Stimulated activated CD4-positive, alpha-beta T cell treated with anti-CD3 and anti-CD28 coated beads, Interleukin-1b, Interleukin-23, amount 100 ng/mL, for 4 hours (primary cell): Measurements from ENCODE around the gene GABRR2.
"Not testable (repeated sequence)": the region's sequence is repeated elsewhere in the genome, so short reads cannot be mapped to it uniquely, and the experiment has no call there.

ENCODE experiments used
- DNase-seq, 2 donors: peaks; one replicate each; pipeline ENCODE4 v3.0.0-alpha.2; 2020; ENCODE audit warnings: low read depth in 2 of 2

GABRR2 gene

GRCh38 chr6:89324304-89324703 is 9.2 kb upstream of the GABRR2 start:
- no peak for DNase-seq

GRCh38 chr6:89323511-89323971 is 8.4 kb upstream of the GABRR2 start:
- no peak for DNase-seq

- DNase-seq = no peak
Observed at GRCh38 chr6:89321131-89321970, 6.3 kb upstream of the GABRR2 start.

GRCh38 chr6:89320012-89320559 is 5.0 kb upstream of the GABRR2 start:
- no peak for DNase-seq

- no peak for DNase-seq
Observed at GRCh38 chr6:89317067-89317466, 2.0 kb upstream of the GABRR2 start.

- no peak for DNase-seq
Observed at GRCh38 chr6:89314692-89315091, 407 bp downstream of the GABRR2 start.

- DNase-seq = no peak
Observed at GRCh38 chr6:89313006-89313405, 2.1 kb downstream of the GABRR2 start.

- DNase-seq = no peak
Observed at GRCh38 chr6:89311853-89312531, 3.1 kb downstream of the GABRR2 start.

- DNase-seq = no peak
Observed at GRCh38 chr6:89311530-89311852, 3.6 kb downstream of the GABRR2 start.

- no peak for DNase-seq
Observed at GRCh38 chr6:89310929-89311328, 4.2 kb downstream of the GABRR2 start.

- no peak for DNase-seq
Observed at GRCh38 chr6:89308525-89309395, 6.3 kb downstream of the GABRR2 start.

- DNase-seq = not testable (repeated sequence)
Observed at GRCh38 chr6:89304517-89304916, 10.6 kb downstream of the GABRR2 start.

- DNase-seq = no peak
Observed at GRCh38 chr6:89302936-89303335, 12.2 kb downstream of the GABRR2 start.

- DNase-seq = no peak
Observed at GRCh38 chr6:89302195-89302770, 12.8 kb downstream of the GABRR2 start.

- no peak for DNase-seq
Observed at GRCh38 chr6:89301586-89302194, 13.4 kb downstream of the GABRR2 start.

- DNase-seq = no peak
Observed at GRCh38 chr6:89299466-89299850, 15.6 kb downstream of the GABRR2 start.

- no peak for DNase-seq
Observed at GRCh38 chr6:89298680-89299465, 16.2 kb downstream of the GABRR2 start.

GRCh38 chr6:89297695-89298351 is 17.3 kb downstream of the GABRR2 start:
- DNase-seq = peak in 1 of 2 donors; percentile 47

GRCh38 chr6:89295981-89296380 is 19.1 kb downstream of the GABRR2 start:
- no peak for DNase-seq

- DNase-seq = not testable (repeated sequence)
Observed at GRCh38 chr6:89295116-89295515, 20.0 kb downstream of the GABRR2 start.
